Fibroblast of the aortic adventitia (primary cell): ENCODE measurements around the gene ARL2BP. TPM values are rescaled to one million over a fixed set of nuclear protein-coding genes. Genes with fewer than 3 reads are reported as not detected.
A peak's percentile ranks its signal among the peaks of the same experiment; 100 is the strongest.

Experiments used
- DNase-seq: peaks from one replicate; pipeline ENCODE4 v3.0.0-alpha.2; 2010; ENCODE audit warnings: low read depth
- H3K4me3 ChIP-seq: 2 replicates; pipeline ENCODE4 v1.5.1; 2011; ENCODE audit warnings: low read depth, mild to moderate bottlenecking, control low read depth, low read length, moderate library complexity
- CTCF ChIP-seq: IDR thresholded peaks from 2 replicates; pipeline ENCODE4 v1.5.1; 2011; ENCODE audit warnings: mild to moderate bottlenecking, low read length, control low read depth, inconsistent platforms; ENCODE audit not compliant: insufficient read depth
- total RNA-seq: library from RNA; depleted of rRNA; stranded (reverse); fragments of >200 nt; gene quantifications from 2 replicates; pipeline ENCODE4 v1.2.3, GENCODE V29; 2012; ENCODE audit warnings: low replicate concordance

The ARL2BP gene
- total RNA-seq, 1 donor = 127 TPM

GRCh38 chr16:57276596-57276995 lies 31.5 kb downstream of the ARL2BP start:
- no peak for TF ChIP-seq CTCF
- H3K4me3 ChIP-seq = no peak overlapping the region
- DNase-seq = peak; percentile 35

GRCh38 chr16:57277586-57277985 lies 32.5 kb downstream of the ARL2BP start:
- peak; percentile 41 for DNase-seq
- no peak for TF ChIP-seq CTCF
- no peak overlapping the region for H3K4me3 ChIP-seq

- no peak for DNase-seq
- no peak for TF ChIP-seq CTCF
- no peak overlapping the region for H3K4me3 ChIP-seq
These were observed 33.4 kb downstream of the ARL2BP start for GRCh38 chr16:57278494-57278893.

GRCh38 chr16:57279780-57280638 lies 35.0 kb downstream of the ARL2BP start:
- no peak overlapping the region for H3K4me3 ChIP-seq
- no peak for DNase-seq
- TF ChIP-seq CTCF = no peak

- no peak for DNase-seq
- no peak for TF ChIP-seq CTCF
These were observed 36.7 kb downstream of the ARL2BP start for GRCh38 chr16:57281791-57282190.

GRCh38 chr16:57282510-57283213 lies 37.6 kb downstream of the ARL2BP start:
- no peak overlapping the region for H3K4me3 ChIP-seq
- no peak for TF ChIP-seq CTCF
- DNase-seq = no peak

More at GRCh38 chr16:57281791-57282190, 36.7 kb downstream of the ARL2BP start:
- no peak overlapping the region for H3K4me3 ChIP-seq
